ENCODE data around the gene TNFSF9. TPM values are rescaled to one million over a fixed set of nuclear protein-coding genes. Genes with fewer than 3 reads are reported as not detected.
A peak's percentile ranks its signal among the peaks of the same experiment; 100 is the strongest.

Gene TNFSF9
- total and polyA plus RNA-seq, 2 donors (not counting 1 experiment from before 2014, with no cell fraction given), result 11.7 to 24.3 TPM

GRCh38 chr19:6518145-6518911, 12.5 kb upstream of the TNFSF9 start:
- ATAC-seq (ENCODE audit: low read depth), result peak; percentile 14
- Histone ChIP-seq H3K4me2 (replicated peaks; ENCODE audit: low read depth, low read length, poor library complexity, severe bottlenecking) (peak overlapping the region; percentile 67), H2AFZ (ENCODE audit: insufficient read depth, low read depth, low read length, poor library complexity, severe bottlenecking) (no peak overlapping the region), H3K36me3 (replicated peaks in 1 of 2; ENCODE audit: control extremely low read depth in 1 of 2, control insufficient read depth in 1 of 2, extremely low read depth in 1 of 2, insufficient read depth in 2 of 2, low read length in 1 of 2) (no peaks in the 10 kb centered on the region), H3K9ac (ENCODE audit: low read length) (peak overlapping the region; percentile 1), H3K27ac (ENCODE audit: low read length in 2 of 2) (peak overlapping the region; percentile 52 to 54), H3K9me3 (ENCODE audit: control extremely low read depth in 1 of 3, control insufficient read depth in 2 of 3, insufficient read depth in 1 of 3, low read length in 2 of 3) (peaks cover 0 to 4% (median 0%) of the 10 kb centered on the region in 3 donors), H3K79me2 (ENCODE audit: control insufficient read depth, insufficient read depth, low read length) (no peaks in the 10 kb centered on the region), H4K20me1 (ENCODE audit: control insufficient read depth, insufficient read depth, low read length, poor library complexity, severe bottlenecking) (no peaks in the 10 kb centered on the region), H3K27me3 (replicated peaks in 1 of 4; ENCODE audit: control extremely low read depth in 1 of 4, control insufficient read depth in 3 of 4, insufficient read depth in 4 of 4, low read length in 3 of 4) (no peaks in the 10 kb centered on the region), H3K4me3 (ENCODE audit: control extremely low read depth in 1 of 5, extremely low read depth in 1 of 5, insufficient read depth in 1 of 5, low read depth in 2 of 5, low read length in 4 of 5) (peak overlapping the region in 2 of 5 experiments; percentile 11 to 26), H3K4me1 (ENCODE audit: control insufficient read depth in 2 of 2, insufficient read depth in 2 of 2, low read length in 2 of 2) (peaks cover 32 to 60% of the 10 kb centered on the region in 2 donors)
- intact Hi-C loops (cut with micrococcal nuclease), result loop anchor here (1.0 to 5.0 kb wide), 2 partner anchors 10 to 34 kb away; no protein-coding TSS in a partner anchor
- ChIA-PET POLR2A (interaction anchor here (0.6 to 2.1 kb wide), 7 partner anchors 10 to 219 kb away, joined by 3 to 19 read pairs (median 5); partner anchors contain the start of gene TNFSF9), CTCF (interaction anchor here (0.7 to 4.1 kb wide), 16 partner anchors 11 to 345 kb away, joined by 3 to 52 read pairs (median 8); partner anchors contain the start of genes ALKBH7 and GPR108)
- Mint-ChIP-seq H3K27ac (peak overlapping the region; percentile 83), H3K4me1 (peaks cover 47% of the 10 kb centered on the region), H3K4me3 (peak overlapping the region; percentile 68), H3K9me3 (ENCODE audit: insufficient read depth) (no peaks in the 10 kb centered on the region), H3K27me3 (no peaks in the 10 kb centered on the region)
- TF ChIP-seq CTCF (IDR thresholded peaks at IDR 0.05) (no peak), EZH2 (IDR thresholded peaks at IDR 0.05; ENCODE audit: borderline replicate concordance, insufficient read depth, low read depth, low read length, poor library complexity, severe bottlenecking) (no peak)
- WGBS (ENCODE audit: insufficient coverage), result 4% methylated on average over 7 of the region's 14 CpGs
- DNase-seq, result peak; percentile 72

DNA sequence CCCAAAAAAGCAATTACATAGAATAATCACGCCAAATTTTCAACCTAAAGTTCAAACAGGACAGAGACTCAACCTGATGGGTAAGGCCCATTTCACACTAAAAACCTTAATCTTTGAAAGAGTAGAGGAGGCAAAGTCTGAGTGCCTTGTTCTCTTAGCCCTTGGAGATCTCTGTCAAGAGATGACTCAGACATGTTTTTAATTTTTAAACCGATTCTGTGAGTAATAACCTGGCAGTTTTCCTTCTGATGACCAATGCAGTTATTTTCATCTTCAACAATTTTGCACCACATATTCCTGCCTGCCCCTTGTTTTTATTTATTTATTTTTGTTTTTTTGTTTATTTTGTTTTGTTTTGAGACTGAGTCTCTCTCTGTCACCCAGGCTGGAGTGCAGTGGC, 11.5 kb upstream of the TNFSF9 start:
- Mint-ChIP-seq H3K4me3 (peak overlapping the region; percentile 63), H3K27me3 (no peaks in the 10 kb centered on the region), H3K27ac (peak overlapping the region; percentile 81), H3K4me1 (peaks cover 47% of the 10 kb centered on the region), H3K9me3 (ENCODE audit: insufficient read depth) (no peaks in the 10 kb centered on the region)
- POLR2A ChIA-PET, result no interaction called here
- no peak overlapping the region for H3K27ac ChIP-seq (ENCODE audit: low read length in 2 of 2)
- no peaks in the 10 kb centered on the region for H4K20me1 ChIP-seq (ENCODE audit: control insufficient read depth, insufficient read depth, low read length, poor library complexity, severe bottlenecking)
- no peaks in the 10 kb centered on the region for H3K79me2 ChIP-seq (ENCODE audit: control insufficient read depth, insufficient read depth, low read length)
- ATAC-seq (ENCODE audit: low read depth) (no peak), DNase-seq (no peak)
- CTCF ChIA-PET, result interaction anchor here (0.6 to 2.1 kb wide), 3 partner anchors 9 to 343 kb away, joined by 3 to 6 read pairs (median 4); no protein-coding TSS in a partner anchor
- no peak overlapping the region for H3K9ac ChIP-seq (ENCODE audit: low read length)
- peaks cover 0 to 4% (median 0%) of the 10 kb centered on the region in 3 donors for H3K9me3 ChIP-seq (ENCODE audit: control extremely low read depth in 1 of 3, control insufficient read depth in 2 of 3, insufficient read depth in 1 of 3, low read length in 2 of 3)
- peaks cover 32 to 61% of the 10 kb centered on the region in 2 donors for H3K4me1 ChIP-seq (ENCODE audit: control insufficient read depth in 2 of 2, insufficient read depth in 2 of 2, low read length in 2 of 2)
- intact Hi-C loops (cut with micrococcal nuclease), result loop anchor here (5.0 kb wide), 1 partner anchor 33 kb away; no protein-coding TSS in a partner anchor
- no peak overlapping the region for H3K4me3 ChIP-seq (ENCODE audit: control extremely low read depth in 1 of 5, extremely low read depth in 1 of 5, insufficient read depth in 1 of 5, low read depth in 2 of 5, low read length in 4 of 5)
- TF ChIP-seq CTCF (IDR thresholded peaks at IDR 0.05) (no peak), EZH2 (IDR thresholded peaks at IDR 0.05; ENCODE audit: borderline replicate concordance, insufficient read depth, low read depth, low read length, poor library complexity, severe bottlenecking) (no peak)
- no peak overlapping the region for H3K4me2 ChIP-seq (replicated peaks; ENCODE audit: low read depth, low read length, poor library complexity, severe bottlenecking)
- H2AFZ ChIP-seq (ENCODE audit: insufficient read depth, low read depth, low read length, poor library complexity, severe bottlenecking), result no peak overlapping the region
- 100% methylated on average over 1 of the region's 2 CpGs for WGBS (ENCODE audit: insufficient coverage)
- H3K36me3 ChIP-seq (replicated peaks in 1 of 2; ENCODE audit: control extremely low read depth in 1 of 2, control insufficient read depth in 1 of 2, extremely low read depth in 1 of 2, insufficient read depth in 2 of 2, low read length in 1 of 2), result no peaks in the 10 kb centered on the region
- no peaks in the 10 kb centered on the region for H3K27me3 ChIP-seq (replicated peaks in 1 of 4; ENCODE audit: control extremely low read depth in 1 of 4, control insufficient read depth in 3 of 4, insufficient read depth in 4 of 4, low read length in 3 of 4)
